NB4 (cell line): ENCODE data around the gene SLC46A1.

Experiments
- CTCF ChIP-seq: IDR thresholded peaks from one replicate; pipeline ENCODE4 v1.5.1; 2012; ENCODE audit warnings: low read depth, low read length
- MYC ChIP-seq: IDR thresholded peaks from 2 replicates; pipeline ENCODE4 v1.6.1; 2011; ENCODE audit warnings: low read depth, low read length
- POLR2A ChIP-seq: IDR thresholded peaks from 2 replicates; pipeline ENCODE4 v1.6.1; 2011; ENCODE audit warnings: mild to moderate bottlenecking; ENCODE audit not compliant: insufficient read length; ENCODE audit errors: extremely low read depth

GRCh38 chr17:28364665-28365363, 41.2 kb downstream of the SLC46A1 start, which contains the start of gene SEBOX:
- TF ChIP-seq CTCF: no peak
- no peak for TF ChIP-seq POLR2A
- no peak for TF ChIP-seq MYC
